Right lobe of liver (tissue), 6 donors: ENCODE measurements around the gene FMNL2. TPM values are rescaled to one million over a fixed set of nuclear protein-coding genes. Genes with fewer than 3 reads are reported as not detected.

Experiments used
- ATAC-seq, 4 donors: fragments of 200-7000 bp; cut with Tn5 transposase; one replicate each; pipeline ENCODE4 v1.9.1; 2020; ENCODE audit warnings: mild to moderate bottlenecking in 4 of 4, moderate library complexity in 4 of 4
- DNase-seq, 3 donors: peaks; one replicate each; pipeline ENCODE4 v3.0.0-alpha.2; 2020
- H3K27ac ChIP-seq, 3 donors: fragments of 200-600 bp; one replicate each; pipeline ENCODE4 v1.8.0; 2022
- H3K27me3 ChIP-seq, 2 donors: fragments of 200-600 bp; one replicate each; pipeline ENCODE4 v1.8.0; 2022
- H3K36me3 ChIP-seq, 4 donors: fragments of 200-600 bp; sonication (generic) in 1 of 4; one replicate each; pipeline versions ENCODE4 v1.5.1 to v1.8.0; 2017 to 2022; ENCODE audit warnings: control low read depth in 1 of 4
- H3K4me1 ChIP-seq, 4 donors: fragments of 200-600 bp; sonication (generic) in 1 of 4; one replicate each; pipeline versions ENCODE4 v1.5.1 to v1.8.0; 2017 to 2022; ENCODE audit warnings: control low read depth in 1 of 4
- H3K4me3 ChIP-seq, 3 donors: fragments of 200-600 bp; one replicate each; pipeline ENCODE4 v1.8.0; 2022
- H3K9me3 ChIP-seq, 4 donors: fragments of 200-600 bp; sonication (generic) in 1 of 4; one replicate each; pipeline versions ENCODE4 v1.5.1 to v1.8.0; 2017 to 2022; ENCODE audit warnings: control low read depth in 1 of 4
- CTCF ChIP-seq, 4 donors: fragments of 200-600 bp in 3 of 4; fragments of 450-650 bp in 1 of 4; IDR thresholded peaks; one replicate each; pipeline versions ENCODE4 v1.5.1 to v1.8.0; 2016 to 2022; ENCODE audit warnings: antibody characterized with exemption in 4 of 4, mild to moderate bottlenecking in 2 of 4
- POLR2A ChIP-seq: fragments of 450-650 bp; IDR thresholded peaks from one replicate; pipeline ENCODE4 v1.6.1; 2017; ENCODE audit warnings: antibody characterized with exemption, mild to moderate bottlenecking
- WGBS: methylation state at CpG from one replicate; pipeline ENCODE4 v1.1.6; 2018; ENCODE audit warnings: low coverage, low lambda C conversion rate; ENCODE audit not compliant: insufficient coverage; ENCODE audit errors: missing lambda C conversion rate; 5-methylcytosine and 5-hydroxymethylcytosine counted together
- intact Hi-C, 2 donors: fragments of 100-400 bp; cut with DNase I; formaldehyde crosslinking; loops; one replicate each; pipeline versions ENCODE4 v1.11.2 to v1.14.1; 2022
- total RNA-seq, 6 experiments: library from RNA; depleted of rRNA in 2 of 6; stranded (reverse); fragments of >200 nt in 2 of 6; fragmentation: NEBNext Ultra II Directional in 3 of 6; extraction: Animal tissue kit (Norgen Biotek cat#: 25700) in 3 of 6; gene quantifications; one replicate each; pipeline versions ENCODE4 v1.1.0 to v1.2.4, GENCODE V29; 2016 to 2023
- donor health status: DM: no; HTN: yes; CAD: no.
- donor health status: DM: no; HTN: no; CAD: no.
- donor health status: DM: no; HTN: no; CAD: no.
- donor health status: DM: no; HTN: yes; CAD: no.
- donor health status: DM: no; HTN: yes; CAD: no.

The FMNL2 gene
- total RNA-seq, 6 experiments from 2014 or later = 3.5 to 12.1 (median 7.1) TPM

- Histone ChIP-seq H3K36me3 (no peaks in the 10 kb centered on the region), H3K27ac (no peak overlapping the region), H3K4me1 (no peaks in the 10 kb centered on the region), H3K4me3 (no peak overlapping the region), H3K9me3 (no peaks in the 10 kb centered on the region), H3K27me3 (no peaks in the 10 kb centered on the region)
- intact Hi-C loops = no loop called here
- TF ChIP-seq POLR2A = no peak
- TF ChIP-seq CTCF (IDR thresholded peaks at IDR 0.05) = no peak
- no peak for ATAC-seq
- WGBS = 68% methylated on average over 3 of the region's 4 CpGs
- DNase-seq = no peak
Observed at GRCh38 chr2:152399003-152399402, 64.0 kb downstream of the FMNL2 start.

GRCh38 chr2:152400607-152401214, 65.7 kb downstream of the FMNL2 start:
- ATAC-seq (no peak), DNase-seq (no peak)
- Histone ChIP-seq H3K27ac (no peak overlapping the region), H3K36me3 (no peaks in the 10 kb centered on the region), H3K4me1 (peaks cover 0 to 4% (median 2%) of the 10 kb centered on the region in 4 donors), H3K9me3 (no peaks in the 10 kb centered on the region), H3K27me3 (no peaks in the 10 kb centered on the region), H3K4me3 (no peak overlapping the region)
- intact Hi-C loops = no loop called here
- 56% methylated on average over 2 of the region's 2 CpGs for WGBS
- TF ChIP-seq POLR2A (no peak), CTCF (IDR thresholded peaks at IDR 0.05) (no peak)

- intact Hi-C loops = no loop called here
- peaks cover 0 to 4% (median 2%) of the 10 kb centered on the region in 4 donors for H3K4me1 ChIP-seq
- no peak for DNase-seq
- H3K36me3 ChIP-seq = no peaks in the 10 kb centered on the region
- TF ChIP-seq CTCF (IDR thresholded peaks at IDR 0.05) = no peak
- TF ChIP-seq POLR2A = no peak
- no peaks in the 10 kb centered on the region for H3K27me3 ChIP-seq
- no peaks in the 10 kb centered on the region for H3K9me3 ChIP-seq
- ATAC-seq = peak in 3 of 4 donors; percentile 33 to 47 (median 46)
- no peak overlapping the region for H3K27ac ChIP-seq
- 67% methylated on average over 12 of the region's 12 CpGs for WGBS
- H3K4me3 ChIP-seq = no peak overlapping the region
Observed at GRCh38 chr2:152402780-152403759, 68.1 kb downstream of the FMNL2 start.

- Histone ChIP-seq H3K9me3 (no peaks in the 10 kb centered on the region), H3K4me1 (peaks cover 0 to 7% (median 2%) of the 10 kb centered on the region in 4 donors), H3K36me3 (no peaks in the 10 kb centered on the region), H3K27me3 (no peaks in the 10 kb centered on the region), H3K4me3 (no peak overlapping the region), H3K27ac (peak overlapping the region; percentile 25 to 49 (median 37))
- 56% methylated on average over 2 of the region's 2 CpGs for WGBS
- ATAC-seq = peak; percentile 75 to 95 (median 88)
- no peak for DNase-seq
- intact Hi-C loops = no loop called here
- no peak for TF ChIP-seq CTCF (IDR thresholded peaks at IDR 0.05)
- TF ChIP-seq POLR2A = no peak
Observed at GRCh38 chr2:152405206-152406118, 70.5 kb downstream of the FMNL2 start.
